HAP-1 (cell line): ENCODE results near the gene SIX4.
"Not testable (repeated sequence)": the region's sequence is repeated elsewhere in the genome, so short reads cannot be mapped to it uniquely, and the experiment has no call there.

Experiments
- DNase-seq, 2 experiments: peaks; one replicate each; pipeline ENCODE4 v3.0.0-alpha.2; 2016 to 2020; ENCODE audit warnings: low spot score in 2 of 2
- H3K27me3 ChIP-seq: fragments of 250-450 bp; sonication (Bioruptor Pico); 2 replicates; pipeline ENCODE4 v1.5.1; 2020; ENCODE audit warnings: low read depth, mild to moderate bottlenecking, moderate library complexity
- H3K36me3 ChIP-seq: fragments of 250-450 bp; sonication (Bioruptor Pico); replicated peaks from 2 replicates; pipeline ENCODE4 v1.5.1; 2020; ENCODE audit warnings: mild to moderate bottlenecking
- H3K4me1 ChIP-seq: fragments of 250-450 bp; sonication (Bioruptor Pico); 2 replicates; pipeline ENCODE4 v1.5.1; 2020; ENCODE audit warnings: mild to moderate bottlenecking
- H3K4me3 ChIP-seq: fragments of 250-450 bp; sonication (Bioruptor Pico); 2 replicates; pipeline ENCODE4 v1.5.1; 2020; ENCODE audit warnings: mild to moderate bottlenecking, moderate library complexity
- H3K9me3 ChIP-seq: fragments of 250-450 bp; sonication (Bioruptor Pico); 2 replicates; pipeline ENCODE4 v1.5.1; 2020; ENCODE audit warnings: mild to moderate bottlenecking, moderate library complexity
- in situ Hi-C: fragments of 300-500 bp; cut with MboI; formaldehyde crosslinking; loops from 3 replicates; pipeline ENCODE4 v1.14.3; 2020; ENCODE audit warnings: low sequenced_read_pairs, inconsistent platforms, mixed read lengths

SIX4 gene

DNA sequence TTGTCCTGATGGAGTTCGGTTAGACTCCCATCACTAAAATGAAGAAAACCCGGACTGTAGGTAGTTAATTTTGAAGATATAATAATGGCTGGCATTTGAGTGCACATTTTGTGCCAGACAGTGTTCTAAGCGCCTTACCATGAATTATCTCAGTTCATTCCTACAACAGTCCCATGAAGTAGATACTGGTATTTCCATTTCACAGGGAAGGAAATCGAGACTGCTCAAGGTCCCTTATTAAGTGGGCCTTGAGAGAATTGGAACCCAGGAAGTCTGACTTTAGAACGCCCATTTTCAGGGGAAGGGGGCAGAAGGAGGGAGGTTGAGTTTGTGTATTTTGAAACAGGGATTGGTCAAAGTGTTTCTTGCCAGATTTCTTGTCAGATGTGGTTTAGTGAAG lies 11.3 kb upstream of the SIX4 start:
- no peaks in the 10 kb centered on the region for H3K9me3 ChIP-seq
- no peaks in the 10 kb centered on the region for H3K27me3 ChIP-seq
- H3K4me3 ChIP-seq: peak overlapping the region; percentile 73
- DNase-seq: no peak
- H3K36me3 ChIP-seq: no peaks in the 10 kb centered on the region
- in situ Hi-C loops: no loop called here
- H3K4me1 ChIP-seq: peaks cover 8% of the 10 kb centered on the region; the same call in 1 of the 2 replicates

GRCh38 chr14:60734465-60735242 lies 10.5 kb upstream of the SIX4 start, which contains the start of gene MNAT1:
MNAT1 (plus strand) TSS chr14:60734761; CDS start chr14:60734863, 102 bp downstream.
- Histone ChIP-seq H3K4me1 (peaks cover 8% of the 10 kb centered on the region; the same call in 1 of the 2 replicates), H3K36me3 (no peaks in the 10 kb centered on the region), H3K27me3 (no peaks in the 10 kb centered on the region), H3K4me3 (peak within 1 kb of the TSS; percentile 73), H3K9me3 (no peaks in the 10 kb centered on the region)
- in situ Hi-C loops: no loop called here
- peak; percentile 82 to 87 for DNase-seq

- no peak overlapping the region for H3K4me3 ChIP-seq
Observed at GRCh38 chr14:60732840-60733483, 8.8 kb upstream of the SIX4 start.

DNA sequence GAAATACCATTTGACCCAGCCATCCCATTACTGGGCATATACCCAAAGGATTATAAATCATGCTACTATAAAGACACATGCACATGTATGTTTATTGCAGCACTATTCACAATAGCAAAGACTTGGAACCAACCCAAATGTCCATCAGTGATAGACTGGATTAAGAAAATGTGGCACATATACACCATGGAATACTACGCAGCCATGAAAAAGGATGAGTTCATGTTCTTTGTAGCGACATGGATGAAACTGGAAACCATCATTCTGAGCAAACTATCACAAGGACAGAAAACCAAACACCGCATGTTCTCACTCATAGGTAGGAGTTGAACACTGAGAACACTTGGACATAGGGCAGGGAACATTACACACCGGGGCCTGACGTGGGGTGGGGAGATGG lies 7.1 kb upstream of the SIX4 start:
- H3K27me3 ChIP-seq, H3K4me3 ChIP-seq, H3K4me1 ChIP-seq, in situ Hi-C loops, DNase-seq, H3K9me3 ChIP-seq, H3K36me3 ChIP-seq: not testable (repeated sequence)

More at GRCh38 chr14:60732840-60733483, 8.8 kb upstream of the SIX4 start:
- Histone ChIP-seq H3K27me3 (no peaks in the 10 kb centered on the region), H3K9me3 (no peaks in the 10 kb centered on the region), H3K4me1 (peaks cover 8% of the 10 kb centered on the region; the same call in 1 of the 2 replicates), H3K36me3 (no peaks in the 10 kb centered on the region)
- DNase-seq: no peak
- in situ Hi-C loops: no loop called here

DNA sequence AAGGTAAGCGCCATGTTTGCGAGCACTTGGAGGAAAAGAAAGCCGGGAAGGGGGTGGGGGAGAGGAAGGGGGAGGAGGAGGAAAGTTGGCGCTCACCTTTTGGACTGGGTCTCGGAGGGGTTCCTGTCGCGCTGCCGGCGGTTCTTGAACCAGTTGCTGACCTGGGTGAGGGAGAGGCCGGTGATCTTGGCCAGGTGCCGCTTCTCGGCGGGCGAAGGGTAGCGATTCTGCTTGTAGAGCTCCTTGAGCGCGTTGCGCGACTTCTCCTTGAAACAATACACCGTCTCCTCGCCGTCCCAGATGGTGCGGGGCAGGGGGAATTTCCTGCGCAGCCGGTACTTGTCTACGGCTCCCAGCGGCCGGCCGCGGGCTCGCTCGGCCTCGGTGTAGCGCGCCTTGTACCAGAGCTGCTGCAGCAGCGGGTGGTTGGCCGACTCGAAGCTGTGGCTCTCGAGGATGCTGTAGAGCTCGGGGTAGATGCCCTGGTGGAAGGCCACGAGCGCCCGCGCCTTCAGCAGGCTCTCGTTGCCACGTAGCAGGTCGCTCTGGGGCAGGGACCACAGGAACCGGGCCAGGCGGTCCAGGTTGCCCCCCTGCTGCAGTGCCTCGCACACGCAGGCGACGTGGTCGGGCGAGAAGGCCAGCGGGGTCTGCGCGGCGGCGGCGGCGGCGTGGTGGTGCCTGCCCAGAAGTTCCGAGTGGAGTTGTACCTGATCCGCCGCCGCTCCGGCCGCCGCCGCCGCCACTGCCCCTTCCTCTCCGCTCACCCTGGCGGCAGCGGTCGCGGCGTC lies 840 bp downstream of the SIX4 start:
- Histone ChIP-seq H3K9me3 (no peaks in the 10 kb centered on the region), H3K4me1 (peaks cover 14% of the 10 kb centered on the region), H3K36me3 (peaks cover 19% of the 10 kb centered on the region), H3K27me3 (no peaks in the 10 kb centered on the region), H3K4me3 (peak overlapping the region; percentile 76)
- DNase-seq: peak; percentile 49 to 67
- in situ Hi-C loops: loop anchor here (10.0 kb wide), 1 partner anchor 69 kb away; no protein-coding TSS in a partner anchor

GRCh38 chr14:60722357-60723115 lies 1.6 kb downstream of the SIX4 start:
- in situ Hi-C loops: loop anchor here (10.0 kb wide), 1 partner anchor 68 kb away; no protein-coding TSS in a partner anchor

DNA sequence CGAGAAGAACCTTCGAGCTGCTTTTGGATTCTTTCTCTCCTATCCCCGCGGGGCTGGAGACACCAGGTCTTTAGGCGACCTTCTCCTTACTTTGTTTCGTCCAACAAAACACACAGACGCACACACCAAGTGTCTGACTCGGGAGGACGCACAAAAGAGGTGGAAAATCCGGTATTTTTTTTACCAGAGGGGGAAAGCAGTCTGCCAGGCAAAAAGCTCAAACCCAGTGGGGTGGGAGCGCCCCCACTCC lies 2.1 kb downstream of the SIX4 start:
- DNase-seq: no peak
- peaks cover 30% of the 10 kb centered on the region for H3K36me3 ChIP-seq
- no peaks in the 10 kb centered on the region for H3K9me3 ChIP-seq
- no peaks in the 10 kb centered on the region for H3K27me3 ChIP-seq
- peak overlapping the region; percentile 76 for H3K4me3 ChIP-seq
- in situ Hi-C loops: loop anchor here (10.0 kb wide), 1 partner anchor 67 kb away; no protein-coding TSS in a partner anchor
- peaks cover 14% of the 10 kb centered on the region for H3K4me1 ChIP-seq

More at GRCh38 chr14:60722357-60723115, 1.6 kb downstream of the SIX4 start:
- H3K36me3 ChIP-seq: peaks cover 27% of the 10 kb centered on the region
- DNase-seq: peak; percentile 39 to 74
- peaks cover 14% of the 10 kb centered on the region for H3K4me1 ChIP-seq
- H3K27me3 ChIP-seq: no peaks in the 10 kb centered on the region
- peak overlapping the region; percentile 76 for H3K4me3 ChIP-seq
- H3K9me3 ChIP-seq: no peaks in the 10 kb centered on the region

DNA sequence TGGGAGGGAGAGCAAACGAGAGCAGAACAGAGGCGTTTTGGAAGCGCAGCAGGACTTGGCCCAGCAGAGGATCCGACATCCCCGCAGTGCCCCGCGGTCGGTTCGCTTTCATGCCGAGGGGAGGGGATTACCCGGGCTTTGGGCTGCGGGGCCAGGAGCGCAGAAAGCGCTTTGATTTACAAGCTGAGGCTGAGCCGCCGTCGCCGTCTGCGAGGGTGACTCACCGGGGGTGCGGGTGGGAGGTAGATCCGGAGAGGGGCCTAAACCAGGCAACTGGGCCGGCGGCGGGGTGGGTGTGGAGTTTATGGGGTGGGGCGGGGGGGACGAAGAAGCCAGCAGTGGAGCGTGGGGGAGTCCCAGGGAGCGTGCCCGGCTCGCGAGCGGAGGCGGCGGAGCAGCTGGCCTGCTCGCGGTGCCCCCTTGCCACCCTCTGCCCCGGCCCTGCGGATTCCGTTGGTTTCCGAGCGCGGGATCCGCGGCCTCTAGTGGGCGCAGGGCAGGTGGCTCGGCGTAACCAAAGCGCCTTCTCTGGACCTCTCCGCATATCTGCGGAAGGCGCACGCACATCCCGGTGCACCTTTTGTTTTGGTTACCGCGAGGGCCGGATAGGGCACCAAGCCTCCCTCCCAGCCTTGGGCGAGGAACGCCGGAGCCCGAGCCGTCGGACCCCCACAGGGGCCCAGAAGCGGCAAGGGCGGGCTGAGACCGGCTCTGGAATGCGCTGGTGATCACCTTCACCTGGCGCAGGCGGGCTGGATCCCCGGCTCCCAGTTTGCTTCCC lies 2.6 kb downstream of the SIX4 start:
- H3K4me3 ChIP-seq: peak overlapping the region; percentile 76
- H3K9me3 ChIP-seq: no peaks in the 10 kb centered on the region
- H3K4me1 ChIP-seq: peaks cover 14% of the 10 kb centered on the region
- H3K27me3 ChIP-seq: no peaks in the 10 kb centered on the region
- in situ Hi-C loops: loop anchor here (10.0 kb wide), 1 partner anchor 67 kb away; no protein-coding TSS in a partner anchor
- H3K36me3 ChIP-seq: peaks cover 30% of the 10 kb centered on the region
- DNase-seq: peak; percentile 49 to 73

- Histone ChIP-seq H3K9me3 (no peaks in the 10 kb centered on the region), H3K36me3 (peaks cover 30% of the 10 kb centered on the region), H3K4me3 (peak overlapping the region; percentile 76), H3K27me3 (no peaks in the 10 kb centered on the region), H3K4me1 (peaks cover 14% of the 10 kb centered on the region)
- in situ Hi-C loops: loop anchor here (10.0 kb wide), 1 partner anchor 66 kb away; no protein-coding TSS in a partner anchor
- DNase-seq: no peak
Observed at GRCh38 chr14:60720962-60721325, 3.2 kb downstream of the SIX4 start.

GRCh38 chr14:60720391-60720790 lies 3.8 kb downstream of the SIX4 start:
- H3K4me3 ChIP-seq: no peak overlapping the region
- H3K27me3 ChIP-seq: no peaks in the 10 kb centered on the region
- H3K4me1 ChIP-seq: peaks cover 14% of the 10 kb centered on the region
- peaks cover 30% of the 10 kb centered on the region for H3K36me3 ChIP-seq
- DNase-seq: no peak
- in situ Hi-C loops: loop anchor here (10.0 kb wide), 1 partner anchor 66 kb away; no protein-coding TSS in a partner anchor
- H3K9me3 ChIP-seq: no peaks in the 10 kb centered on the region

- no peak overlapping the region for H3K4me3 ChIP-seq
- in situ Hi-C loops: no loop called here
- H3K9me3 ChIP-seq: no peaks in the 10 kb centered on the region
- no peaks in the 10 kb centered on the region for H3K27me3 ChIP-seq
- H3K4me1 ChIP-seq: peaks cover 14% of the 10 kb centered on the region
- H3K36me3 ChIP-seq: peaks cover 19% of the 10 kb centered on the region
- DNase-seq: no peak
Observed at GRCh38 chr14:60713513-60713912, 10.6 kb downstream of the SIX4 start.

- Histone ChIP-seq H3K4me1 (peaks cover 14% of the 10 kb centered on the region), H3K36me3 (0 out of 2 replicates have a peak, but pooled peaks cover 6% of the 10 kb centered on the region), H3K4me3 (no peak overlapping the region), H3K9me3 (no peaks in the 10 kb centered on the region), H3K27me3 (no peaks in the 10 kb centered on the region)
- peak; percentile 13 to 65 for DNase-seq
- in situ Hi-C loops: no loop called here
Observed at GRCh38 chr14:60710494-60710893, 13.7 kb downstream of the SIX4 start.
